Germinal center (tissue), 1 donor: ENCODE measurements around the gene TLCD3B.
A peak's percentile ranks its signal among the peaks of the same experiment; 100 is the strongest.

ENCODE experiments used
- DNase-seq: peaks from one replicate; pipeline ENCODE4 v3.0.0; 2012; ENCODE audit warnings: mixed read lengths, low spot score

TLCD3B gene

DNA sequence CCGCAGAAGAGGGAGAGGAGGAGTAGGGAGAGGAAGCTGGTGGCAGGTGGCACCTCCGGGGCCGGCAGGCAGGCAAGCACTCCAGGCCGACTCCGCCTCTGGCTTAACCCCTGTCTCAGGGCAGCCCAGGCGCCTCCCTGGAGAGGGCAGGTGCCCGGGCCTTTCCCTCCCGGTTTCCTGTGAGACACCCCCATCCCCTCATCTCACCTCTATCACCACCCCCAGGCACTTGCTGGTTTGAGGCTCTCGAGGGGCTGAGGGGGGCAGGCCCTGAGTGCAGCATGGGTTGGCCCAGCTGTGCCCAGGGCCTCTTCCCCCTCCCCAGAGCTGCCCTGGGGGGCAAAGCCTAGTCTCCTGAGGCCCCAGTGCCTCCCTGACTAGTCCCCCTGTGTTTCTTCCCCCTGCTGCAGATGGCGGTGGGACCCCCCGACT lies 26.2 kb downstream of the TLCD3B start:
- peak; percentile 44 for DNase-seq

DNA sequence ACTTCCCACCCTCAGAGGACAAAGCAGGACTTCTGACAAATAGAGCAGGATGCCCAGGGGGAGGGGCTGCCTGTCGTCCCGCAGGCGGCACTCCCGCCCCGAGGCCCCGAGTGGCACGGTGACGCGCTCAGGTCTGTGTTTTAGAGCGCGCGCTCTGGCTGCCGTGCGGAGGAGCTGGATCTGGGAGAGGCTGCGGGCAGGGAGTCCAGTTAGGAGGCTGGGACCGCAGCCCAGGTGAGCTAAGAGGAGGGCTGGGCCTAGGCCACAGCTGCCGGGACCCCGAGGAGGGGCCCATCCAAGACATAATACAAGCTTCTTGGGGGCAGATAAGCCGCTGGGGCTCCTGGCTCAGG lies 26.7 kb downstream of the TLCD3B start:
- DNase-seq: no peak

DNA sequence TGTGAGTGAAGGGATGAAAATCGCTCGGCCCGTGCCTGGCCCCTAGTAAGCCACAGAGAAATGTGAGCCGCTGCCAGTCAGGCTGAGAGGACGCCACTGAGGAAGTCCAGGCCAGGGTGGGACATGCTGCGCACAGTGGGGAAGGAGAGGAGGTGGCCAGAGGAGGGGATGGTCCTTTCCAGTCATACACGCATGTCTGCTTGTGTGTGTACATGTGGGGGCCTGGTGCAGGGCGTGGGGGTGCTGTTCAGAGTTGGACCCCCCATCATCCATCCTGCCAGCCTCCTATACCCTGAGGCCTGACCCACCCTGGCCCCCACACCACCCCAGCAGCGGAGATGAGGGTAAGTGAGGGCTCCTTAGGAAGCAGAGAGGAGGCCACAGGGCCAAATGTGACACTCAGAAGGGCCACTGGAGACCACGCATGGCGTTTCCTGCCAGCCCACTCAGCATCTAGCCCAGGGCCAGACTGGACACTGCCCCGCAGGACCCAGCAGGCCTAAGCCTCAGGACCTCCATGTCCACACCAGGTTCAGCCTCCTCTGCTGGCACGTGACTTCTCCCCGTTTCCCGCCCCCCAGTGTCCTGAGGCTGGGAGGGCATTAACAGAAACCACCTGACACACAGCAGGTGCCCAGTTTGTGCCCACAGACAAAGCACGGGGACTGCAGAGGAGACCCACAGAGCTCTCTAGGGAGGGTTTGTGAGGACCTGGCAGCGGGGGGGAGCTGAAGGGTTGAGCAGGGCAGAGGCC lies 27.2 kb downstream of the TLCD3B start:
- no peak for DNase-seq

DNA sequence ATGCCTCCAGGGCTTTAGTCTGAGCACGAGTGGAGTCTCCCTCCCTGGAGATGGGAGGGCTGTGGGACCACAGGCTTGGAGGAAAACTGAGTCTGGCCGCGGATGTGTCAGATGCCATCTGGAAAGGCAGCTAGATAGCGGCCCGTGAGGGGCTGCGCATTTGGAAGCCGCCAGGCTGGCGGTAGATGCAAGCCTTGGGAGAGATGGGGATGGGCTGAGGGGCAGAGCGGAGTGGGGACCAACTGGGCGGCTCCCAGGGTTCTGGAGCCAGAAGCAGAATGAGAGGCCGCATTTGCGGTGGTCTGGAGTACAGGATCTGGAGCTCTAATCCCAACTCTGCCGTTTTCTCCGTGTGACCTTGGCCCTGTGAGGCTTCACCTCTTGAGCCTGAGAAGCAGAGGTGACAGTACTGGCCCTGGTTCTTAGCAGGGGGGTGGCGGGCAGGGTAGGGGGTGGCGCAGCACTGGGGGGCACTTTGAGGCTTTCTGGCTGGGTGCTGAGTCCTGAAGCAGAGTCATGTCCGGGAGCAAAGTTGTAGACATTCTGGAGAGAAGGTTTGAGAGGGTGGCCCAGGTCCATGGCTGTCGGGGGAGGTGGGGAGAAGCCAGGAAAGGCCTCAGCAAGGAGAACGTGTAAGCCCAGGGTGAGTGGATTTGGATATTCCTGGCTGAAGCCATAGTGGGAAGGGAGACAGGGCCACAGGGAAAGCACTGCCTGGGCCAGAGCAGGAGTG lies 28.3 kb downstream of the TLCD3B start:
- no peak for DNase-seq

DNA sequence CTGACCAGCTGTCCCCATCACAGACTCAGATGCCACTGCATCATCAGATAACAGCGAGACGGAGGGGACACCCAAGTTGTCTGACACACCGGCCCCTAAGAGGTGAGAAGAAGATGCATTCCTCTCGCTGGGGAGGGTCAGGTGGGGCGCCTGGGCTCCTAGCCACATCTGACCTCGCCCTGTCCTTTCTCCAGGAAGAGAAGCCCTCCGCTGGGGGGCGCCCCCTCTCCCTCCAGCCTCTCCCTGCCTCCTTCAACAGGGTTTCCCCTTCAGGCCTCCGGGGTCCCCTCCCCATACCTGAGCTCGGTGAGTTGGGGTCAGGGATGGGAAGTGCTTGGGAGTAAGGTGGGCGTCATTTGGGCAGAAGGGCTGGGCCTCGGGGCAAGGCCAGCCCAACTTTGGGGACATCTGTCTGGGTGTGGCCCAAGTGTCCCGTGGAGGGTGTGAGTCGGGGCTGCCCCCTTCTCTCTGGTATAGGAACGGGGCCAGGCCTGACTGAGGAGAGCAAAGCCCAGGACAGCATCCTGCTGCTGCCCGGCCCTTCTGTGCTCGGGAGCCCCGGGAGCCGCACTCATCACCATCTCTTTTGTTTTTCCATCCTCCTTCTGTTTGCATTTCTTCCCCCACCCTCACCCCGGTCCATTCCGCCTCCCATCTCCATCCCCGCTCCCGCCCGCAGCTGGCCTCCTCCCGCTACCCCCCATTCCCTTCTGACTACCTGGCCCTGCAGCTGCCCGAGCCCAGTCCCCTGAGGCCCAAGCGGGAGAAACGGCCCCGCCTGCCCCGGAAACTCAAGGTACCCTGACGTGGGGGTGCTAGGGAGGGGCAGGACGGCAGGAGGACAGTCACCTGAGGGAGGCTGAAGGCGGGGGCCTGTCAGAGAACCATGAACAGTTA lies 30.1 kb downstream of the TLCD3B start:
- no peak for DNase-seq

DNA sequence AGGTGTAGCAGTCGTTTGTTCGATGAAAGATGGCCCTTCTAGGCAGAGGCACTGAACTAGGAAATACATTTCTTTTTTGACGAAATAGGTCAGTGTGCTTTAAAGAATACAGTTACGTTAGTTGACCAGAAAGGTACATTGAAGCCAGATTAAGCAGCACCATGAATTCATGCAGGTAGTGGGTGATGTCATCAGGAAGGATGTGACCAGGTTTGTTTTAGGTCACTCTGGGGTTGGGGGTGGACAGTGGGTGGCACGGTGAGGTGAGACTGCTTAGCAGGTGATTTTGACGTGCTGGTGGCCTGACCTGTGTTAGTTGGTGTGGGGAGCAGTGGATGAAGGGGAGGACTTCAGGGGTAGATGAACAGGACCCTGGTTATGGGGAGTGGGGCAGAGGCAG lies 31.5 kb downstream of the TLCD3B start:
- DNase-seq: no peak

DNA sequence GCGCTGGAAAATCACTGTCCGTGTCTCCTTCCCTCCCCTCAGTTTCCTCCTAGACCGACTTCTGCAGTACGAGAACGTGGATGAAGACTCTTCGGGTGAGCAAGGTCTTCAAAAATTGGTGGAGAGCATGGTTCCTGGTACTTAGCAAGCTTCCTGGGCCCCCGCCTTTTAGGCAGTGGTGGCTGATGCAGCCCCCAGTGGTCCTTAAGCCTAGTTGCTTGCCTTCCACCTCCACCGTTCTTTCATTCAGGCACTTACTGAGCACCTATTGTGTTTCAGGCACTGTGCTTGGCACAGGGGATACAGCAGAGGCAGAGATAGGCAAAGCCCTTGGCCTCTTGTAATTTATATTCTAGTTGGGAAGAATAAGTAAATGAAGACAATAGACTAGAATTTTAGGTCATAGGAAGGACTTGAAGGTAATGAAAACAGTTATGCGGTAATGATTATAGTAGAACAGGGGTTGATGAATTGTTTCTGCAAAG lies 34.3 kb downstream of the TLCD3B start:
- no peak for DNase-seq

DNA sequence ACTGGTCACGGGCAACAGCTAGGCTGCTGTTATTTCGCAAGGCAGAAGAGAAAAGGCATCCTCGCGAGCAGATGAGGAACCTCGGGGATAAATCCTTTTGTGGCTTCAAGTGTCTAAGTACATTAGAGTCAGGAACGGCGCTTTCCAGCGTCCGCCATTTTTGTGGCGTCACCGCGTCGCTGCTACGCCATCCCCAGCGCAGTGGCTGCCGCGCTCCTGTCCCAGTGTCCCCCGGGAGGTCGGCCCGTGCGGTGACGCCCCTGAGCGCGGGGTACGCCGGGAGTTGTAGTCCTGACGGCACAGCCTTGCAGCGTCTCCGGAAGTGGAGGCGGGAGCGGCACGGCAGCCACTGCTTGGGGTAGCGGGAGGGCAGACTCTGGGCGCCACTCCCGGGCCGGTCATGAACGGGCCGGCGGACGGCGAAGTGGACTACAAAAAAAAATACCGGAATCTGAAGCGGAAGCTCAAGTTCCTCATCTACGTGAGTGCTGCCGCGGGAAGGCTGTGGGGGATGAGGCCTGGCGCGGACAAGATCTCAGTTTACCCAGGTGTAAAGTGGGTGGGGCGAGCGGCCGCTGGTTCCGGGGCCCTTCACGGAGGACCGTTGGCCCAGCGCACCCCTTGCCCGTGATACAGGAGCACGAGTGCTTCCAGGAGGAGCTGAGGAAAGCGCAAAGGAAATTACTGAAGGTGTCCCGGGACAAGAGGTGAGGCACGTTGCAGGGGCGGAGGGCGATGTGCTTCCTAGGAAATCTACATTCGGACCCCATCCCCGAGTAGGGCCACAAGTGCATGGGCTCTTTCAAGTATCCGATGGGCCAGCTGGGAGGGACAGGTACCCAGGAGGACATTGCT lies 34.9 kb downstream of the TLCD3B start, which contains the start of gene INO80E:
INO80E (plus strand) TSS at position 331 of the 855 bp plus-strand sequence; CDS start at position 401, 70 bp downstream.
- DNase-seq: peak; percentile 98

DNA sequence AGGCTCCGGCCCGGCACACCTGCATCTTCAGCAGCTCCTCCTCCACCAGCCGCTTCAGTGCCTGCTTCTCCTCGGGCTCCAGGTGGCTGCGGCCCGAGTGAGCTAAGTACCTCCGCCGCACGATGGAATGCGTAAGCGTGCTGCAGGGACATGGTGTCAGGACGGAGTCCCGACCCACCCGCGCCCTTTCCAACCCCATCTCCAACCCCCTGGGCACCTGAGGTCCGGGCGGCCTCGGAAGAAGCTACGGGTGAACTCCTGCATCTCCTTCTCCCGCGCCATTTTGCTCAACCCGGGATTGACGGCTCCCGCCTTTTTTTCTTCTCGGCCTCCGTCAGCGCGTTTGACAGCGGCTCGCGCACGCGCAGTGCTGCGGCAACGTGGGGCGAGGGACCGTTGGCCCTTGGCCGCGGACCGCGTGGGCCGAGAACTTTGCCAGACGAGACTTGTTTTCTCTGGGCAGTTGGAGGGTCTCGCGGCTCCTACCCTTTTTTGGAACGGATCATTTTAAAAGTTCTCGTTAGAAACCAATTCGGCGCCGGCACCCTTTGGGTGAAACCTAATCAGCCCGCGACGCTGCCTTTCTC lies 35.7 kb downstream of the TLCD3B start, which contains the start of gene HIRIP3:
HIRIP3 (minus strand) TSS at position 294 of the 587 bp plus-strand sequence; CDS start at position 282, 12 bp downstream.
- peak; percentile 94 for DNase-seq

DNA sequence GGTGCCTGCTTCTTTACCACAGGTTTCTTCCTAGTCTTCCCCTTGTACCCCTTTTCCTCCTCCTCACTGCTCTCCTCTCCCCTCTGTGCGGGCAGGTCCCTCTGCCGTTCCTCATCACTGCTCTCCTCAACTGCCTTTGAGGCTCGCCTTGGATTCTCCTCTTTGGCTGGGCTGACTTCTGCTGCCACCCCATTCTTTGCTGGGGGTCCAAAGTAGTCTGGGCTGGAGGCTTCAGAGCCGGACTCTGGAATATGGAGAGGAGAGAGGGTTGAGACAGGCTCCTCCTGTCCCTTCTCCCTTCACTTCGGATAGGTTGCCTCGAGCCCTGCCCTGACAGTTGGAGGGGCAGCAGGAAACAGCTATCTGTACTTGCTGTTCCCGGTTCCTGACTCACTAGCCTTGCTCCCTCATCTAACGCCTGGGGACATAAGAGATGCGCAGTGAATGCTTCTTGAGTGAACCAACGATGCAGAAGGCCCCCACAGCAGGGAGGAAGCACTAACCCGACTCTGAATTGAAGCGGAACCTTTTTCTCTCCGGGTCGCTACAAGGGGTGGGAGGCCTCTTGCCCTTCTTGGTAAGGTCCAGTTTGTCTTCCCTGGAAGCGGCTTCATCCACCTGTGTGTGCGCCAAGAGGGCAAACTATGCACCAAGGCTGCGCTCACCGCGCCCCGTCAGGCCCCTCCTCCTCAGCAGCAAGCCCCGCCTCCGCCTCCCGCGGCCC lies 36.3 kb downstream of the TLCD3B start:
- DNase-seq: peak; percentile 46

DNA sequence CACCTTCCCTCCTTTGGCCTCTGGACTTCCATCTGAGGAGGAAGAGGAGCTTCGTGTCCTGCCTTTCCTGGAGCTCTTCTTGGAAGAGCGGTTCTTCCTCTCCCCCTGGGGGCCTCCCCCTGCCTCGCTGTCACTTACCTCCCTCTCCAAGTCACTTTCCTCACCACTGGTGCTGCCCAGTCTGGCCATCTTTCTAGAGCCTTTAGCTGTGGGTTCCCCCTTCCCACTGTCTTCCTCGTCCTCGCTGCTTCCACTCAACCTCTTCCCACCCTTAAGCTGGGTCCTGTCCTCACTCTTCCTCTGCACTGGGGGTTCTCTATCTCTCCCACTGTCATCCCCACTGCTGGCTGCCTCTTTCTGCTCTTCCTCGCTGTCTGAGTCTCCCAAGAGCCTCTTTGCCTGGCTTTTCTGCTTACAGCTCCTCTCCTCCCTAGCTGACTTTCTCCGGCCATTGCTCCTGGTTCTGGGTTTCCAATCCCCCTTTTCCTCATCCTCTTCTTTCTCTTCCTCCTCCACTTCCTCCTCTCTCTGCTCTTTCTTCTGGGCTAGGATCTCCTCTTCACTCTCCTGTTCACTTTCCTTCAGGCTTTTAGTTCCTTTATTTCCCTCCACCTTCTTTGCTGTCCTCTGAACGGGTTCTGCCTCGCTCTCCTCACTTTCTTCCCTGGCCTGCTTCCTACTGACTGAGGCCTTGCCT lies 37.0 kb downstream of the TLCD3B start:
- no peak for DNase-seq

DNA sequence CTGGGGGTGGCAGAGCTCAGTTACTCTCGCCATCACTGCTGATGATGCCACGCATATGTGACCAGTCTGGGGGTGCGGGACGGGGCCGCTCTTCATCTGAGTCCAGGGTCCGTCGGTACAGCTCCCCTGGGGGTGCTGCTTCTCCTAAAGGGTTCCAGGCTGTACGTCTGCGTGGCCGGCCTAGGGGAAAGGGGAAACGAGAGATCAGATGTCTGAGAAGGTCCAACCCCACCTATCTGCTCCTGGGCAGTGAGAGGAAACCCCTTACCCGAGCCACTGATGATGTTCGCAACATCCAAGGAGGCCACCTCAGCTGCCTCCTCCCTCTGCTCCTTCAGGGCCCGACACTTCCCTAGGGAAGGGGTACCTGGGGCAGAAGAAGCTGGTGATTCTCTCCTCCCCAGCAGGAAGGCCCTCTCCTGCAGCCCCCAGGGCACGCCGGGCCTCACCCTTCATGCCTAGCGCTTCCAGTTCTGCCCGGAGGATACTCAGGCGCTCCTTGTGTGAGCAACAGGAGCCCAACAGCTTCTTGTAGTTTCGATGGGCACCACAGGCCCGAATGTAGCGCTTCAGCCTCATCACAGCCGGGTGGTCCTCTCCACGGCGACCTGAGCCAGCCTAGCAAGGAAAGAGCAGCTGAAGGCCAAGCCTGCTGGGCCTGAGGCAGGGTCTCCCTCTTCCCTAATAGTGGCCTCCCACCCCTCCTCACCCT lies 37.7 kb downstream of the TLCD3B start:
- no peak for DNase-seq

DNA sequence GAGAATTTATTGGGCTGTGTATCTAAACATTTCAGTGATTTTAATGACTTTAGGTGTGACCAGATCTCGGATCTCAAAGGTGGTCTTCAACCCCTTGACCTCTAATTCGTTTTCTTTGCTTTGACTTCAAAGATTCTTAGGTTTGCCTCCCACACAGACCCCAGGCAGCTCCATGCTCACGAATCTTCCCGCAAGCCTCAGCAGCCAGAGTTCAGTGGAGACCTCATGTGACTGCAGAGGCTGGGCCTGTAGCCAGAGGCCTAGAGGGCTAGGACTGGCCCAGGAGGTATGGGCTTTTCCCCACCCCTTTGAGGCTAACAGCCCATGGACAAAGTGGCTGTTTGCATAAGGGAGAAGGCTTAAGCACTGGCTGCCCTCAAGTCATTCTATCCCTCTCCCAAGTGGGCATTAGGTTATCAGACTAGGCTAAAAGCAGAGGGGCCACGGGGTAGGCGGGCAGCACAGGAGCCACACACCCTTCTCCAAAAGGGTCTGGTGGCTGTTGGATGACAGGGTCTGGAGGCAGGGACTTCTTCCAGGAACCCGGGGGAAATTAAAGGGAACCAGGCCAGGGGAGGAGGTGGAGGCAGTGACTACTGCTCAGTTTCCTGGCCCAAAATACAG lies 38.6 kb downstream of the TLCD3B start:
- DNase-seq: no peak

DNA sequence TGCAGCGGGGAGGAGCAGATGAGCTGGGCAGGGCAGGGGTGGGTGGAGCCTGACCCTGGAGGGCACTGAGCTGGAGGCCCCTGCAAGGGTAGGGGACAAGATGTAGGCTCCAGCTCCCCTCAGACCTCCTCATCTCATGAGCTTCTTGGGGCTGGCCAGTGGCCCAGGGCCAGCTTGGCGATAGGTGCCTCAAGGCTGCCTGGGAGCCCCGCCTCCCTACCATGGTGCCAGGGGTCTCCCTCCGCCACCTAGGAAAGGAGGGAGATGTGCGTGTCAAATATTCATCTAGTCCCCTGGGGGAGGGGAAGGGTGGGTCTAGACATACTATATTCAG lies 39.5 kb downstream of the TLCD3B start:
- no peak for DNase-seq

DNA sequence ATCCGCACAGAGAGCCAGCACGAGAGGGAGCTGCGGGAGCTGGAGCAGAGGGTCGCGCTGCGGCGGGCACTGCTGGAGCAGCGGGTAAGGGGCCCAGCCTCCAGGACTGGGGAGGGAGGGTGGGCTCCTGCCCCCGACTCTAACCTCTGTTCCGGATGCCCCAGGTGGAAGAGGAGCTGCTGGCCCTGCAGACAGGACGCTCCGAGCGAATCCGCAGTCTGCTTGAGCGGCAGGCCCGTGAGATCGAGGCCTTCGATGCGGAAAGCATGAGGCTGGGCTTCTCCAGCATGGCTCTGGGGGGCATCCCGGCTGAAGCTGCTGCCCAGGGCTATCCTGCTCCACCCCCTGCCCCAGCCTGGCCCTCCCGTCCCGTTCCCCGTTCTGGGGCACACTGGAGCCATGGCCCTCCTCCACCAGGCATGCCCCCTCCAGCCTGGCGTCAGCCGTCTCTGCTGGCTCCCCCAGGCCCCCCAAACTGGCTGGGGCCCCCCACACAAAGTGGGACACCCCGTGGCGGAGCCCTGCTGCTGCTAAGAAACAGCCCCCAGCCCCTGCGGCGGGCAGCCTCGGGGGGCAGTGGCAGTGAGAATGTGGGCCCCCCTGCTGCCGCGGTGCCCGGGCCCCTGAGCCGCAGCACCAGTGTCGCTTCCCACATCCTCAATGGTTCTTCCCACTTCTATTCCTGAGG lies 40.0 kb downstream of the TLCD3B start:
- no peak for DNase-seq

DNA sequence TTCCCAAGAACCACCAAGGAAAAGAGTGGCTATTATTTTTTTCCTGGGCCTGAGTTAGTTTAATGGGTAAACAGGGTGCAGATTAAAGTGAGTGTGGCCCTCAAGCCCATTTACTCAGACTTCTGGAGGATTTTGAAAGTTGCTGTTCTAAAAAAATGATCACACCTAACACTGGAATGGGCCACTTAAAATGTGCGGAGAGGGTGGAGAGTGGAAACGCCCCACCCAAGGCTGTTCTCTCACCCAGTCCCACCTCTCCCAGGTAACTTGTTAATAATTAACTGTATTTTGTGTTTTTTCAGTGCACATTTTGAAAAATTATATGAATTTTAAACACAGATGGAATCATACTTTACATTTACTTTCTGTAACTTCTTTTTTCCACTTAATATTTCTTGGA lies 41.0 kb downstream of the TLCD3B start:
- DNase-seq: no peak

DNA sequence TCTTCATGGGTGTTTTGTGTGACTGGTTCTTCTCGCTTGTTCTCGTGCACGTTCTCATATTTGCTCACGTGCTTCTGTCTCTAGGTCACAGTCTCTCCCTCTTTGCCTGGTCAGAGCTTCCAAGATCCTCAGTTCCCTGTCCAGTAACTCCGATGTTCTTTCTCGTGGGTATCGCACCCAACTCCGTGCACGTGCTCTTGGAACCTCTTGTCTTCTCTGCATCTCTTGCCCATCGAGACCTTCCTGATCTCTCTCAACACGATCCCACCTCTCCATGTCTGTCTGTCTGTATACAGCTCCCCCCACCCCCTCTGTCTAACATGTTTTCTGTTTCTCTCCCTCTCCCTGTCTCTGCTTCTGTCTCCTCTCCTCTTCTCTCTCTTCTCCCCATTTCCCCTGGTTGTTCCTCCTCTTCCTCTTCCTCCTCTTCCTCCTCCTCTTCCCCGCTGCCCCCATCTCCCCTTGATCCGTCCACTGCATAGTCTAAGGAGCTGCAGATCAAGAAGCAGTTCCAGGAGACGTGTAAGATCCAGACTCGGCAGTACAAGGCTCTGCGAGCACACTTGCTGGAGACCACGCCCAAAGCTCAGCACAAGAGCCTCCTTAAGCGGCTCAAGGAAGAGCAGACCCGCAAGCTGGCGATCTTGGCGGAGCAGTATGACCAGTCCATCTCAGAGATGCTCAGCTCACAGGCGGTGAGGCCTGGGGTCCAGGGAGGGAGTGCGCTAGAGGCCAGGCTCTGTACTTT lies 41.8 kb downstream of the TLCD3B start:
- no peak for DNase-seq
